ENCODE measurements around the gene DAD1. TPM values are rescaled to one million over a fixed set of nuclear protein-coding genes. Genes with fewer than 3 reads are reported as not detected.
"Not testable (repeated sequence)": the region's sequence is repeated elsewhere in the genome, so short reads cannot be mapped to it uniquely, and the experiment has no call there.

DAD1 gene
- total RNA-seq, 1 donor from 2014 or later, result 180 TPM

DNA sequence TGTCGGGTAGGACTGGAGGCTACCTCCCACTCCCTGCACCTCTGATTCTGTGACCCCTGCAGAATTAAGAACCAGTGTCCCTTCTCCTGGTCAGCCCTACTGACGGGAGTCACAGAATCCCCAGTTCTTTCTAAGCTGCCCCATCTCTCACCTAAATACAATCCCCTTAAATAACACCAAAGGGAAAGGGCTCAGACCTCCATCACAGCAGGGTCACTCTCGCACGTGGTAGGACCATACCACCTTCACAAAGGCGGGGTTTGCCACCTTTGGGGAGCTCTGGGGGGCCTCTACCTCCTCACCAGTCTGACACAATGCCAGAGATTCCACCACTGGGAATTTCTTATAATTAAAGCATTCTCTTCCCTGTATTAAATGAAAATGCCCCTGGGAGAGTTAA lies 35.6 kb downstream of the DAD1 start:
- no peak for DNase-seq (ENCODE audit: low spot score)

- DNase-seq (ENCODE audit: low spot score), result no peak
Measured at GRCh38 chr14:22552827-22553076, 36.3 kb downstream of the DAD1 start.

- DNase-seq (ENCODE audit: low spot score), result no peak
Measured at GRCh38 chr14:22552001-22552826, 36.8 kb downstream of the DAD1 start.

DNA sequence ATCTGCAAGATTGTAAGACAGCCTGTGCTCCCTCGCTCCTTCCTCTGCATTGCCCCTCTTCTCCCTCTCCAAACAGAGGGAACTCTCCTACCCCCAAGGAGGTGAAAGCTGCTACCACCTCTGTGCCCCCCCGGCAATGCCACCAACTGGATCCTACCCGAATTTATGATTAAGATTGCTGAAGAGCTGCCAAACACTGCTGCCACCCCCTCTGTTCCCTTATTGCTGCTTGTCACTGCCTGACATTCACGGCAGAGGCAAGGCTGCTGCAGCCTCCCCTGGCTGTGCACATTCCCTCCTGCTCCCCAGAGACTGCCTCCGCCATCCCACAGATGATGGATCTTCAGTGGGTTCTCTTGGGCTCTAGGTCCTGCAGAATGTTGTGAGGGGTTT lies 37.4 kb downstream of the DAD1 start:
- DNase-seq (ENCODE audit: low spot score), result no peak

- no peak for DNase-seq (ENCODE audit: low spot score)
Measured at GRCh38 chr14:22549981-22550673, 38.9 kb downstream of the DAD1 start.

DNA sequence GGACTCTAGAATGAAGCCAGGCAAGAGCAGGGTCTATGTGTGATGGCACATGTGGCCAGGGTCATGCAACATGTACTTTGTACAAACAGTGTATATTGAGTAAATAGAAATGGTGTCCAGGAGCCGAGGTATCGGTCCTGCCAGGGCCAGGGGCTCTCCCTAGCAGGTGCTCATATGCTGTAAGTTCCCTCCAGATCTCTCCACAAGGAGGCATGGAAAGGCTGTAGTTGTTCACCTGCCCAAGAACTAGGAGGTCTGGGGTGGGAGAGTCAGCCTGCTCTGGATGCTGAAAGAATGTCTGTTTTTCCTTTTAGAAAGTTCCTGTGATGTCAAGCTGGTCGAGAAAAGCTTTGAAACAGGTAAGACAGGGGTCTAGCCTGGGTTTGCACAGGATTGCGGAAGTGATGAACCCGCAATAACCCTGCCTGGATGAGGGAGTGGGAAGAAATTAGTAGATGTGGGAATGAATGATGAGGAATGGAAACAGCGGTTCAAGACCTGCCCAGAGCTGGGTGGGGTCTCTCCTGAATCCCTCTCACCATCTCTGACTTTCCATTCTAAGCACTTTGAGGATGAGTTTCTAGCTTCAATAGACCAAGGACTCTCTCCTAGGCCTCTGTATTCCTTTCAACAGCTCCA lies 39.6 kb downstream of the DAD1 start:
- DNase-seq (ENCODE audit: low spot score), result no peak

GRCh38 chr14:22547948-22548750 lies 40.9 kb downstream of the DAD1 start:
- DNase-seq (ENCODE audit: low spot score), result no peak

DNA sequence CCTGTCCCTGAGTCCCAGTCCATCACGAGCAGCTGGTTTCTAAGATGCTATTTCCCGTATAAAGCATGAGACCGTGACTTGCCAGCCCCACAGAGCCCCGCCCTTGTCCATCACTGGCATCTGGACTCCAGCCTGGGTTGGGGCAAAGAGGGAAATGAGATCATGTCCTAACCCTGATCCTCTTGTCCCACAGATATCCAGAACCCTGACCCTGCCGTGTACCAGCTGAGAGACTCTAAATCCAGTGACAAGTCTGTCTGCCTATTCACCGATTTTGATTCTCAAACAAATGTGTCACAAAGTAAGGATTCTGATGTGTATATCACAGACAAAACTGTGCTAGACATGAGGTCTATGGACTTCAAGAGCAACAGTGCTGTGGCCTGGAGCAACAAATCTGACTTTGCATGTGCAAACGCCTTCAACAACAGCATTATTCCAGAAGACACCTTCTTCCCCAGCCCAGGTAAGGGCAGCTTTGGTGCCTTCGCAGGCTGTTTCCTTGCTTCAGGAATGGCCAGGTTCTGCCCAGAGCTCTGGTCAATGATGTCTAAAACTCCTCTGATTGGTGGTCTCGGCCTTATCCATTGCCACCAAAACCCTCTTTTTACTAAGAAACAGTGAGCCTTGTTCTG lies 41.6 kb downstream of the DAD1 start:
- no peak for DNase-seq (ENCODE audit: low spot score)

DNA sequence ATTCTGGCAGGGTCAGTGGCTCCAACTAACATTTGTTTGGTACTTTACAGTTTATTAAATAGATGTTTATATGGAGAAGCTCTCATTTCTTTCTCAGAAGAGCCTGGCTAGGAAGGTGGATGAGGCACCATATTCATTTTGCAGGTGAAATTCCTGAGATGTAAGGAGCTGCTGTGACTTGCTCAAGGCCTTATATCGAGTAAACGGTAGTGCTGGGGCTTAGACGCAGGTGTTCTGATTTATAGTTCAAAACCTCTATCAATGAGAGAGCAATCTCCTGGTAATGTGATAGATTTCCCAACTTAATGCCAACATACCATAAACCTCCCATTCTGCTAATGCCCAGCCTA lies 42.3 kb downstream of the DAD1 start:
- no peak for DNase-seq (ENCODE audit: low spot score)

GRCh38 chr14:22545842-22546721 lies 42.9 kb downstream of the DAD1 start:
- no peak for DNase-seq (ENCODE audit: low spot score)

- no peak for DNase-seq (ENCODE audit: low spot score)
Measured at GRCh38 chr14:22544881-22545420, 44.1 kb downstream of the DAD1 start.

- no peak for DNase-seq (ENCODE audit: low spot score)
Measured at GRCh38 chr14:22544406-22544805, 44.6 kb downstream of the DAD1 start.

GRCh38 chr14:22543570-22544357 lies 45.3 kb downstream of the DAD1 start:
- not testable (repeated sequence) for DNase-seq (ENCODE audit: low spot score)

DNA sequence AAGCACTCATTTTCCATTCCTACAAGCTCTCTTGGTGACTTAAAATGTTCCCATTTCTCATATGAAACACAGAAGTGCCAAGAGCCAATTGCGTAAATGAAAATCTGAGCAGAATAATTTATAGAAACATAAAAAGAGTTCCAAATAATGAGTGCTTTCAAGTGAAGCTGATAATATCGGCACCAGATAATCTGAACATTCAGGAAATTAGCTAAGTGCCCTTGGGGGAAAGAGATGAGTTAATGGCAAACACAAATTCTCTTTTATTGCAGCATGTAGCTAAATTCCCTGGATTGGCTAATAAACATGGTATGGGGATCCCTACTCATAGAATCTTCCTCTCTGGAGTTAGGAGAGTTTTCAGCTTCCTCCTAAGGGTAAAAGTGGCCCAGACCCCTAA lies 46.7 kb downstream of the DAD1 start:
- no peak for DNase-seq (ENCODE audit: low spot score)

DNA sequence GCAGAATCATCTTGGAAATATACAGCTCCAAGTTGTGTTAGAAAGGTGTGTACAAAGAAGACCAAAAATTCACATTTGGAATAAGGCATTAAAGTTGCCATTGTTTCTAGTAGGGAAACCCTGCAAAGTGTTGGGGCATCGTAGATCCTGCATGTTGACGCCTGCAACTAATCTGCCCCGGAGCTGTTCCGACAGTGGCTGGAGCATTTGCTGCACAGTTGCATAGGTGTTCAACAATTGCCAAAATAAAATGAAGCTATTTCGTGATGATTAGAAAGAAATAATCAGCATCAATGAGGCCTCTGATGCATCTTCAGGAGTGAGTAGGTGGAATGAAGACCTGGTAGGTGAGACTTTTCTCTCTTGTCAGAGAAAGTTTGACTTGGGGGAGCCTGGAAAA lies 47.3 kb downstream of the DAD1 start:
- no peak for DNase-seq (ENCODE audit: low spot score)

GRCh38 chr14:22540811-22541360 lies 48.1 kb downstream of the DAD1 start:
- DNase-seq (ENCODE audit: low spot score), result no peak

GRCh38 chr14:22540293-22540692 lies 48.7 kb downstream of the DAD1 start:
- DNase-seq (ENCODE audit: low spot score), result no peak

GRCh38 chr14:22539831-22540230 lies 49.2 kb downstream of the DAD1 start:
- no peak for DNase-seq (ENCODE audit: low spot score)

- DNase-seq (ENCODE audit: low spot score), result no peak
Measured at GRCh38 chr14:22538671-22539228, 50.3 kb downstream of the DAD1 start.

All from mesenteric fat pad (tissue), 1 donor.